Mucosa of rectum (tissue), 2 donors: ENCODE data around the gene DMD.

ENCODE experiments used
- H3K27ac ChIP-seq, 2 donors: one replicate each; pipeline ENCODE4 v1.7.0; 2013; ENCODE audit warnings: inconsistent platforms in 2 of 2, low read depth in 2 of 2, low read length in 2 of 2
- H3K27me3 ChIP-seq, 2 donors: one replicate each; pipeline ENCODE4 v1.7.0; 2013; ENCODE audit warnings: low read length in 2 of 2; ENCODE audit not compliant: control insufficient read depth in 2 of 2, insufficient read depth in 2 of 2
- H3K36me3 ChIP-seq, 2 donors: one replicate each; pipeline ENCODE4 v1.7.0; 2013; ENCODE audit warnings: low read length in 2 of 2; ENCODE audit not compliant: control insufficient read depth in 2 of 2, insufficient read depth in 2 of 2
- H3K4me1 ChIP-seq, 2 donors: one replicate each; pipeline ENCODE4 v1.7.0; 2013; ENCODE audit warnings: low read length in 2 of 2, mild to moderate bottlenecking in 1 of 2; ENCODE audit not compliant: control insufficient read depth in 2 of 2, insufficient read depth in 2 of 2
- H3K4me3 ChIP-seq, 2 donors: one replicate each; pipeline ENCODE4 v1.7.0; 2013; ENCODE audit warnings: low read length in 2 of 2
- H3K9ac ChIP-seq, 2 donors: one replicate each; pipeline ENCODE4 v1.7.0; 2013; ENCODE audit warnings: low read length in 2 of 2, low read depth in 1 of 2, mild to moderate bottlenecking in 1 of 2
- H3K9me3 ChIP-seq, 2 donors: one replicate each; pipeline ENCODE4 v1.7.0; 2013; ENCODE audit warnings: low read length in 2 of 2; ENCODE audit not compliant: control insufficient read depth in 2 of 2
- donor health status: healthy.
- donor health status: Normal muscosa, but diverticular disease.

Gene DMD

GRCh38 chrX:31708116-31708515 is 1503.2 kb downstream of the DMD start:
- Histone ChIP-seq H3K27ac (no peak overlapping the region), H3K9ac (no peak overlapping the region), H3K4me3 (no peak overlapping the region), H3K9me3 (no peaks in the 10 kb centered on the region), H3K4me1 (no peaks in the 10 kb centered on the region), H3K36me3 (no peaks in the 10 kb centered on the region), H3K27me3 (no peaks in the 10 kb centered on the region)

- no peak overlapping the region for H3K27ac ChIP-seq
Measured at GRCh38 chrX:31706466-31706865, 1504.9 kb downstream of the DMD start.

GRCh38 chrX:31705816-31706215 is 1505.5 kb downstream of the DMD start:
- H3K9me3 ChIP-seq = no peaks in the 10 kb centered on the region
- H3K4me3 ChIP-seq = no peak overlapping the region
- H3K27ac ChIP-seq = no peak overlapping the region
- no peaks in the 10 kb centered on the region for H3K36me3 ChIP-seq
- H3K27me3 ChIP-seq = no peaks in the 10 kb centered on the region
- no peaks in the 10 kb centered on the region for H3K4me1 ChIP-seq
- no peak overlapping the region for H3K9ac ChIP-seq

More at GRCh38 chrX:31706466-31706865, 1504.9 kb downstream of the DMD start:
- Histone ChIP-seq H3K4me1 (no peaks in the 10 kb centered on the region), H3K27me3 (no peaks in the 10 kb centered on the region), H3K4me3 (no peak overlapping the region), H3K9me3 (no peaks in the 10 kb centered on the region), H3K9ac (no peak overlapping the region), H3K36me3 (no peaks in the 10 kb centered on the region)

GRCh38 chrX:31704938-31705337 is 1506.4 kb downstream of the DMD start:
- no peak overlapping the region for H3K9ac ChIP-seq
- H3K9me3 ChIP-seq = no peaks in the 10 kb centered on the region
- no peaks in the 10 kb centered on the region for H3K36me3 ChIP-seq
- H3K27me3 ChIP-seq = no peaks in the 10 kb centered on the region
- no peak overlapping the region for H3K4me3 ChIP-seq
- H3K27ac ChIP-seq = no peak overlapping the region
- no peaks in the 10 kb centered on the region for H3K4me1 ChIP-seq

- no peaks in the 10 kb centered on the region for H3K36me3 ChIP-seq
- H3K4me1 ChIP-seq = no peaks in the 10 kb centered on the region
Measured at GRCh38 chrX:31702222-31702621, 1509.1 kb downstream of the DMD start.

GRCh38 chrX:31697294-31697916 is 1513.9 kb downstream of the DMD start:
- Histone ChIP-seq H3K9me3 (no peaks in the 10 kb centered on the region), H3K36me3 (no peaks in the 10 kb centered on the region), H3K4me3 (no peak overlapping the region), H3K4me1 (no peaks in the 10 kb centered on the region), H3K27me3 (no peaks in the 10 kb centered on the region), H3K27ac (no peak overlapping the region), H3K9ac (no peak overlapping the region)

More at GRCh38 chrX:31702222-31702621, 1509.1 kb downstream of the DMD start:
- no peaks in the 10 kb centered on the region for H3K27me3 ChIP-seq
- H3K9ac ChIP-seq = no peak overlapping the region
- no peak overlapping the region for H3K4me3 ChIP-seq
- H3K27ac ChIP-seq = no peak overlapping the region
- no peaks in the 10 kb centered on the region for H3K9me3 ChIP-seq

GRCh38 chrX:31679861-31680260 is 1531.5 kb downstream of the DMD start:
- H3K9ac ChIP-seq = no peak overlapping the region
- H3K4me1 ChIP-seq = no peaks in the 10 kb centered on the region
- no peaks in the 10 kb centered on the region for H3K27me3 ChIP-seq
- H3K9me3 ChIP-seq = no peaks in the 10 kb centered on the region
- H3K27ac ChIP-seq = no peak overlapping the region
- no peak overlapping the region for H3K4me3 ChIP-seq
- no peaks in the 10 kb centered on the region for H3K36me3 ChIP-seq

GRCh38 chrX:31670245-31670644 is 1541.1 kb downstream of the DMD start:
- H3K27me3 ChIP-seq = no peaks in the 10 kb centered on the region
- no peak overlapping the region for H3K27ac ChIP-seq
- no peaks in the 10 kb centered on the region for H3K36me3 ChIP-seq
- no peak overlapping the region for H3K9ac ChIP-seq
- H3K4me1 ChIP-seq = no peaks in the 10 kb centered on the region
- no peaks in the 10 kb centered on the region for H3K9me3 ChIP-seq
- H3K4me3 ChIP-seq = no peak overlapping the region

- H3K4me1 ChIP-seq = no peaks in the 10 kb centered on the region
- H3K36me3 ChIP-seq = no peaks in the 10 kb centered on the region
- no peak overlapping the region for H3K4me3 ChIP-seq
- H3K27ac ChIP-seq = no peak overlapping the region
- H3K27me3 ChIP-seq = no peaks in the 10 kb centered on the region
- H3K9ac ChIP-seq = no peak overlapping the region
- no peaks in the 10 kb centered on the region for H3K9me3 ChIP-seq
Measured at GRCh38 chrX:31665454-31665853, 1545.9 kb downstream of the DMD start.

- Histone ChIP-seq H3K4me3 (no peak overlapping the region), H3K27me3 (no peaks in the 10 kb centered on the region)
Measured at GRCh38 chrX:31663172-31663571, 1548.2 kb downstream of the DMD start.

More at GRCh38 chrX:31663172-31663571, 1548.2 kb downstream of the DMD start:
- H3K4me1 ChIP-seq = no peaks in the 10 kb centered on the region
- H3K36me3 ChIP-seq = no peaks in the 10 kb centered on the region
- no peak overlapping the region for H3K9ac ChIP-seq
- H3K9me3 ChIP-seq = no peaks in the 10 kb centered on the region
- H3K27ac ChIP-seq = no peak overlapping the region
